DMS 273 treated with DMSO at 0.1 percent for 48 hours (cell line): ENCODE results near the gene LYRM9.
"Not testable (repeated sequence)": the region's sequence is repeated elsewhere in the genome, so short reads cannot be mapped to it uniquely, and the experiment has no call there.

Experiments used
- DNase-seq: peaks from one replicate; lab custom pipeline; 2025; lab: John Stamatoyannopoulos, UW

The LYRM9 gene

GRCh38 chr17:27839571-27840405 is 53.4 kb downstream of the LYRM9 start:
- not testable (repeated sequence) for DNase-seq

GRCh38 chr17:27838607-27839006 is 54.6 kb downstream of the LYRM9 start:
- not testable (repeated sequence) for DNase-seq

DNA sequence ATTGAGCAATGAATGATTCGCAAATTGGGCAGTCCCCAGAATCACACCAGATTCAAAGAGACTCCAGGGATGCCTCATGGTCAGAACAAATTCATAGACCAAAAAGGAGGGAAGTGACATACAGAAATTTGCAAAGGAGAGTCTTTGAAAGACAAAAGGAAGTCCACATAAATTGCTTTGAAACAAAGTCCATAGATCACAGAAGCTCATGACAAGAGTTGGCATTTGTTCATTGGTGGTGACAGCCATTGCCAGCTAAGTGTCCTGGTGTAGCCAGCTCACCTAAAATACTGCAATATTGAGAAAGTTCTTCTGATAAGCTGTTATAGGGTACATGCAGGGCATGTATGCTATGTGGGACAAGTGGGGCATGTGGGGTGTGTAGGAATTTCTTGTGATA is 55.4 kb downstream of the LYRM9 start:
- DNase-seq = not testable (repeated sequence)

DNA sequence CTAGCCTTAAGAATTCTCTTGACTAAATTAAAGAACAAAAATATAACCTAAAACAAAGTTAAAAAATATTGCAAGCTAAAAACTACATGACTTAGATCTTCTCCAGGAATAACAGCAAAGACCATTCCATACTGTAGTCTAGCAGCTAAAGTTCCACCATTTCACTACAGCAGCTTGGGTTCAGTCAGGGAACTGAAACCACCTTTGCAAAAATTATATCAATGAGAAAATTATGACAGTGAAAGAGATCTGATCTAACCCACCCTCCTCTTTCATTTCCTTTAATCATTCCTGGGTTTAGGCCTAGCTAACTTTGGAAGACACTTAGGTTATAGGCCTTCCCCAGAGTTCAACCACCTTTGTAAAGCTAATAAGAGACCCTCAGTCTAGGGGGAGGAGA is 56.5 kb downstream of the LYRM9 start:
- DNase-seq = no peak

- no peak for DNase-seq
These were observed 58.6 kb downstream of the LYRM9 start for GRCh38 chr17:27834571-27834970.

- no peak for DNase-seq
These were observed 60.3 kb downstream of the LYRM9 start for GRCh38 chr17:27832831-27833230.

DNA sequence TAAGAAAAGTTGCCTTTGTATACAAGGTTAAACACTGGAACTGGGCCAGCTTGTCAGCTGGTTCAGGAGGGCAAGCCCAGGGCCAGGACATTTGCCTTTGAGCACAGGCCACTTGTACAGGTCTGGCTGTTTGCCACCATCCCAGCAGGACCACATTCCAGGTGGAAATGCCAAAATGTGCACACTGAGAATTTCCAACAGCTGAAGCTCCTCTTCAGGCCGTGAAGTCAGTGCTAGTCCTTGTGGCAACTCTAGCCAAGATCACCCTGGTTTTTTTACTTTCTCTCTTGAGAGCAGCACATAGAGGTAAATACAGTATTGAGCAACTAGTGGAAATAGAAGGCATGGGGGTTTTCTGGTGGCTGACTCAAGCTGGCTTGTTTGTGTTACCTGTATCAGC is 63.3 kb downstream of the LYRM9 start:
- not testable (repeated sequence) for DNase-seq

DNA sequence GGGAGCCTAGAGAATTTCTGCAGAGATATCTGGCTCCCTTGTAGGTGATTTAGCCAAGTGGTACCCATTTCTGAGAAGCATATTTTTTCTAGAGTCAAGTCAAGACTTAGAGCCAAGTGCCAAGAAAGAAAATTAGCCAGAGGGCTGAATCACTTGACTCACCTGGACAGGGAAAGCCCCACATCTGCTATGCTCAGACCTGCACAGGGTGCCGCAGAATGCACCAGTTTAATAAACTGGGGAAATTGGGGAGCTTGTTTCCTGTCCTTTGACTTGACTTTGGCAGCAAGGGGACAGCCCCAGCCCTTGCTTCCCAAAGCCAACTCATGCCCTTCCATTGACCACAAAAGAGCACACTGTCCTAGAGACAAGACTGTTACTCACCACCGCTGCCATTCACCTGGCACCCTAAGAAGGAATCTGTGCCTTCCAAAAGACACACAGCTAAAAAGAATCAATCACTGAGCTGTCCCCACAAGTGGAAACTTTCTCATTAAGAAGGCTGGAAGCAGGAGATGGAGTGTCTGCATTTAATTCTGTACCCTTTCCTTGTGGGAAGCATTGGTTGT is 63.9 kb downstream of the LYRM9 start:
- DNase-seq = not testable (repeated sequence)
